K562 (cell line): ENCODE data around the gene TSPAN16.

ENCODE experiments used
- BACH1 ChIP-seq: fragments of 200-800 bp; sonication (Bioruptor generic); IDR thresholded peaks from 2 replicates; pipeline ENCODE4 v1.6.1; 2016; ENCODE audit warnings: missing genetic modification characterization, missing compliant biosample characterization
- HMGXB4 ChIP-seq: sonication (generic); formaldehyde crosslinking; IDR thresholded peaks from 2 replicates; pipeline ENCODE4 v1.8.1; 2023; ENCODE audit warnings: mild to moderate bottlenecking, missing genetic modification reagents
- MAFK ChIP-seq: IDR thresholded peaks from 2 replicates; pipeline ENCODE4 v1.6.1; 2011; ENCODE audit warnings: low read length, improper control_type of control experiment
- NFYB ChIP-seq: IDR thresholded peaks from 2 replicates; pipeline ENCODE4 v1.6.1; 2011; ENCODE audit warnings: mild to moderate bottlenecking, moderate library complexity; ENCODE audit not compliant: insufficient read length; ENCODE audit errors: extremely low read depth
- RREB1 ChIP-seq: fragments of 250-450 bp; sonication (Bioruptor Pico); IDR thresholded peaks from 2 replicates; pipeline ENCODE4 v1.4.0; 2020
- TF ChIP-seq, protein P1 (sequence below), 2 experiments: fragments of 450-650 bp in 1 of 2; IDR thresholded peaks; 2 replicates each; pipeline ENCODE4 v1.6.1; 2011 to 2017; ENCODE audit warnings: low read depth in 2 of 2, antibody characterized with exemption in 1 of 2, borderline replicate concordance in 1 of 2, low read length in 1 of 2, mild to moderate bottlenecking in 1 of 2, mixed read lengths in 1 of 2; ENCODE audit not compliant: control insufficient read depth in 1 of 2
- TF ChIP-seq, protein P2 (sequence below): IDR thresholded peaks from 2 replicates; pipeline ENCODE4 v1.6.1; 2016; ENCODE audit warnings: missing genetic modification characterization, missing compliant biosample characterization

DNA sequence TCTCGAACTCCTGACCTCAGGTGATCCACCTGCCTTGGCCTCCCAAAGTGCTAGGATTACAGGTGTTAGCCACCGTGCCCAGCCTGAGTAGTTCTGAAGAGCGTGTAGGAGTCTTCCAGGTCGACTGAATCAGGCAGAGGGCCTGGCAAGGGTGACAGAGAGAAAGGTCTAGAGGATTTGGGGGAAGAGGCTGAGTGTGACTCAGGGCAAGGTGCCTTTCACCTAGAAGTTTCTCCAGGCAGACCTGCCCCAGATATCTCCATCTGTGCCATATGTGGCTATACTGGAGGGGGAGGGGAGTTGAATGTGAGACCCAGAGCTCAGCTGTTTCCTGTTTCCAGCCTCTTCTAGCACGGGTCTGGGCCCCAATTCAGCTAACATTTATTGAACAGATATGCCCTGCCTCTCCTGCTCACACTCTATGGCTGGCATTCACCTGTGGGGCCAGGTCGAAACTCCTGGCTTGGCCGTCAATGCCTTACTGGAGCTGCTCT is 51.6 kb downstream of the TSPAN16 start:
- TF ChIP-seq HMGXB4 (CRISPR knock-in tag) (no peak), RREB1 (CRISPR knock-in tag) (no peak), BACH1 (tag) (no peak), MAFK (no peak), NFYB (no peak)
- TF ChIP-seq, protein P1, sequence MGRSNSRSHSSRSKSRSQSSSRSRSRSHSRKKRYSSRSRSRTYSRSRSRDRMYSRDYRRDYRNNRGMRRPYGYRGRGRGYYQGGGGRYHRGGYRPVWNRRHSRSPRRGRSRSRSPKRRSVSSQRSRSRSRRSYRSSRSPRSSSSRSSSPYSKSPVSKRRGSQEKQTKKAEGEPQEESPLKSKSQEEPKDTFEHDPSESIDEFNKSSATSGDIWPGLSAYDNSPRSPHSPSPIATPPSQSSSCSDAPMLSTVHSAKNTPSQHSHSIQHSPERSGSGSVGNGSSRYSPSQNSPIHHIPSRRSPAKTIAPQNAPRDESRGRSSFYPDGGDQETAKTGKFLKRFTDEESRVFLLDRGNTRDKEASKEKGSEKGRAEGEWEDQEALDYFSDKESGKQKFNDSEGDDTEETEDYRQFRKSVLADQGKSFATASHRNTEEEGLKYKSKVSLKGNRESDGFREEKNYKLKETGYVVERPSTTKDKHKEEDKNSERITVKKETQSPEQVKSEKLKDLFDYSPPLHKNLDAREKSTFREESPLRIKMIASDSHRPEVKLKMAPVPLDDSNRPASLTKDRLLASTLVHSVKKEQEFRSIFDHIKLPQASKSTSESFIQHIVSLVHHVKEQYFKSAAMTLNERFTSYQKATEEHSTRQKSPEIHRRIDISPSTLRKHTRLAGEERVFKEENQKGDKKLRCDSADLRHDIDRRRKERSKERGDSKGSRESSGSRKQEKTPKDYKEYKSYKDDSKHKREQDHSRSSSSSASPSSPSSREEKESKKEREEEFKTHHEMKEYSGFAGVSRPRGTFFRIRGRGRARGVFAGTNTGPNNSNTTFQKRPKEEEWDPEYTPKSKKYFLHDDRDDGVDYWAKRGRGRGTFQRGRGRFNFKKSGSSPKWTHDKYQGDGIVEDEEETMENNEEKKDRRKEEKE (IDR thresholded peaks at IDR 0.05; ENCODE audit: borderline replicate concordance in 1 of 2, control insufficient read depth in 1 of 2, low read depth in 2 of 2, low read length in 1 of 2), result no peak
- TF ChIP-seq, protein P2, sequence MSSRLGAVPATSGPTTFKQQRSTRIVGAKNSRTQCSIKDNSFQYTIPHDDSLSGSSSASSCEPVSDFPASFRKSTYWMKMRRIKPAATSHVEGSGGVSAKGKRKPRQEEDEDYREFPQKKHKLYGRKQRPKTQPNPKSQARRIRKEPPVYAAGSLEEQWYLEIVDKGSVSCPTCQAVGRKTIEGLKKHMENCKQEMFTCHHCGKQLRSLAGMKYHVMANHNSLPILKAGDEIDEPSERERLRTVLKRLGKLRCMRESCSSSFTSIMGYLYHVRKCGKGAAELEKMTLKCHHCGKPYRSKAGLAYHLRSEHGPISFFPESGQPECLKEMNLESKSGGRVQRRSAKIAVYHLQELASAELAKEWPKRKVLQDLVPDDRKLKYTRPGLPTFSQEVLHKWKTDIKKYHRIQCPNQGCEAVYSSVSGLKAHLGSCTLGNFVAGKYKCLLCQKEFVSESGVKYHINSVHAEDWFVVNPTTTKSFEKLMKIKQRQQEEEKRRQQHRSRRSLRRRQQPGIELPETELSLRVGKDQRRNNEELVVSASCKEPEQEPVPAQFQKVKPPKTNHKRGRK, result no peak
